ENCODE data around the gene AGK.

The AGK gene

GRCh38 chr7:141515941-141516340 is 35.3 kb upstream of the AGK start:
- in situ Hi-C loops (cut with MboI; ENCODE audit: low pct_unique_long_range_greater_than_20kb, low sequenced_read_pairs, unreplicated experiment), result no loop called here
- DNase-seq (ENCODE audit: low spot score), result no peak
- TF ChIP-seq CTCF (IDR thresholded peaks at IDR 0.05; ENCODE audit: extremely low read depth, insufficient read depth, missing control alignments), result no peak

GRCh38 chr7:141519623-141520022 is 31.6 kb upstream of the AGK start:
- no peak for TF ChIP-seq CTCF (IDR thresholded peaks at IDR 0.05; ENCODE audit: extremely low read depth, insufficient read depth, missing control alignments)
- in situ Hi-C loops (cut with MboI; ENCODE audit: low pct_unique_long_range_greater_than_20kb, low sequenced_read_pairs, unreplicated experiment), result no loop called here
- no peak for DNase-seq (ENCODE audit: low spot score)

- TF ChIP-seq CTCF (IDR thresholded peaks at IDR 0.05; ENCODE audit: extremely low read depth, insufficient read depth, missing control alignments), result no peak
- DNase-seq (ENCODE audit: low spot score), result no peak
- in situ Hi-C loops (cut with MboI; ENCODE audit: low pct_unique_long_range_greater_than_20kb, low sequenced_read_pairs, unreplicated experiment), result no loop called here
These were observed 28.4 kb upstream of the AGK start for GRCh38 chr7:141522657-141523342.

- DNase-seq (ENCODE audit: low spot score), result no peak
- in situ Hi-C loops (cut with MboI; ENCODE audit: low pct_unique_long_range_greater_than_20kb, low sequenced_read_pairs, unreplicated experiment), result no loop called here
- TF ChIP-seq CTCF (IDR thresholded peaks at IDR 0.05; ENCODE audit: extremely low read depth, insufficient read depth, missing control alignments), result no peak
These were observed 25.2 kb upstream of the AGK start for GRCh38 chr7:141525973-141526514.

- no peak for TF ChIP-seq CTCF (IDR thresholded peaks at IDR 0.05; ENCODE audit: extremely low read depth, insufficient read depth, missing control alignments)
- in situ Hi-C loops (cut with MboI; ENCODE audit: low pct_unique_long_range_greater_than_20kb, low sequenced_read_pairs, unreplicated experiment), result no loop called here
- no peak for DNase-seq (ENCODE audit: low spot score)
These were observed 24.1 kb upstream of the AGK start for GRCh38 chr7:141527076-141527475.

- no peak for TF ChIP-seq CTCF (IDR thresholded peaks at IDR 0.05; ENCODE audit: extremely low read depth, insufficient read depth, missing control alignments)
- in situ Hi-C loops (cut with MboI; ENCODE audit: low pct_unique_long_range_greater_than_20kb, low sequenced_read_pairs, unreplicated experiment), result no loop called here
- DNase-seq (ENCODE audit: low spot score), result no peak
These were observed 22.8 kb upstream of the AGK start for GRCh38 chr7:141528399-141528798.

Measured in GM13977 (cell line).